Measurements from ENCODE around the gene FAM120A.

Gene FAM120A

GRCh38 chr9:93446073-93446472 lies 5.4 kb upstream of the FAM120A start:
- Histone ChIP-seq H3K27me3 (ENCODE audit: control insufficient read depth, insufficient read depth, low read length, poor library complexity, severe bottlenecking) (no peaks in the 10 kb centered on the region), H3K4me3 (ENCODE audit: insufficient read depth, low read depth, low read length) (no peak overlapping the region), H3K27ac (ENCODE audit: insufficient read depth, low read depth, low read length, poor library complexity, severe bottlenecking) (no peak overlapping the region), H3K4me1 (ENCODE audit: control insufficient read depth, insufficient read depth, low read length) (no peaks in the 10 kb centered on the region), H3K9me3 (ENCODE audit: control insufficient read depth, low read length) (no peaks in the 10 kb centered on the region), H3K36me3 (ENCODE audit: control insufficient read depth, insufficient read depth, low read length) (peaks cover 22% of the 10 kb centered on the region)
- 91 to 93% methylated on average over 2 of the region's 3 CpGs for WGBS, 2 experiments

GRCh38 chr9:93447655-93448054 lies 3.8 kb upstream of the FAM120A start:
- peaks cover 22% of the 10 kb centered on the region for H3K36me3 ChIP-seq (ENCODE audit: control insufficient read depth, insufficient read depth, low read length)
- no peaks in the 10 kb centered on the region for H3K9me3 ChIP-seq (ENCODE audit: control insufficient read depth, low read length)
- no peak overlapping the region for H3K4me3 ChIP-seq (ENCODE audit: insufficient read depth, low read depth, low read length)
- WGBS, 2 experiments: 95% methylated on average over 4 of the region's 4 CpGs
- no peaks in the 10 kb centered on the region for H3K27me3 ChIP-seq (ENCODE audit: control insufficient read depth, insufficient read depth, low read length, poor library complexity, severe bottlenecking)
- no peaks in the 10 kb centered on the region for H3K4me1 ChIP-seq (ENCODE audit: control insufficient read depth, insufficient read depth, low read length)
- H3K27ac ChIP-seq (ENCODE audit: insufficient read depth, low read depth, low read length, poor library complexity, severe bottlenecking): no peak overlapping the region

- Histone ChIP-seq H3K36me3 (ENCODE audit: control insufficient read depth, insufficient read depth, low read length) (peaks cover 10% of the 10 kb centered on the region), H3K9me3 (ENCODE audit: control insufficient read depth, low read length) (no peaks in the 10 kb centered on the region), H3K4me1 (ENCODE audit: control insufficient read depth, insufficient read depth, low read length) (peaks cover 5% of the 10 kb centered on the region), H3K27me3 (ENCODE audit: control insufficient read depth, insufficient read depth, low read length, poor library complexity, severe bottlenecking) (no peaks in the 10 kb centered on the region), H3K27ac (ENCODE audit: insufficient read depth, low read depth, low read length, poor library complexity, severe bottlenecking) (no peak overlapping the region), H3K4me3 (ENCODE audit: insufficient read depth, low read depth, low read length) (peak overlapping the region; percentile 83)
- 0% methylated on average over 92 of the region's 92 CpGs for WGBS, 2 experiments
Observed at GRCh38 chr9:93451849-93452709, 594 bp downstream of the FAM120A start.

- H3K4me3 ChIP-seq (ENCODE audit: insufficient read depth, low read depth, low read length): peak overlapping the region; percentile 83
- peaks cover 5% of the 10 kb centered on the region for H3K4me1 ChIP-seq (ENCODE audit: control insufficient read depth, insufficient read depth, low read length)
- H3K27me3 ChIP-seq (ENCODE audit: control insufficient read depth, insufficient read depth, low read length, poor library complexity, severe bottlenecking): no peaks in the 10 kb centered on the region
- H3K36me3 ChIP-seq (ENCODE audit: control insufficient read depth, insufficient read depth, low read length): peaks cover 6% of the 10 kb centered on the region
- H3K27ac ChIP-seq (ENCODE audit: insufficient read depth, low read depth, low read length, poor library complexity, severe bottlenecking): peak overlapping the region; percentile 9
- H3K9me3 ChIP-seq (ENCODE audit: control insufficient read depth, low read length): no peaks in the 10 kb centered on the region
- WGBS, 2 experiments: 1% methylated on average over 10 of the region's 10 CpGs
Observed at GRCh38 chr9:93452710-93453046, 1.2 kb downstream of the FAM120A start.

- Histone ChIP-seq H3K4me3 (ENCODE audit: insufficient read depth, low read depth, low read length) (peak within 1 kb of the TSS; percentile 83), H3K9me3 (ENCODE audit: control insufficient read depth, low read length) (no peaks in the 10 kb centered on the region), H3K27me3 (ENCODE audit: control insufficient read depth, insufficient read depth, low read length, poor library complexity, severe bottlenecking) (no peaks in the 10 kb centered on the region), H3K36me3 (ENCODE audit: control insufficient read depth, insufficient read depth, low read length) (peaks cover 1% of the 10 kb centered on the region), H3K4me1 (ENCODE audit: control insufficient read depth, insufficient read depth, low read length) (peaks cover 5% of the 10 kb centered on the region), H3K27ac (ENCODE audit: insufficient read depth, low read depth, low read length, poor library complexity, severe bottlenecking) (peak within 1 kb of the TSS; percentile 9)
- 1% methylated on average over 34 of the region's 34 CpGs for whole genome bisulfite sequencing, 2 experiments
Observed at GRCh38 chr9:93453047-93453914, 1.8 kb downstream of the FAM120A start, which contains the start of gene FAM120AOS. Gene FAM120AOS, minus strand, starts transcription at chr9:93453581. Its CDS starts 872 bp downstream, at chr9:93452709.

- Histone ChIP-seq H3K4me3 (ENCODE audit: insufficient read depth, low read depth, low read length) (no peak overlapping the region), H3K36me3 (ENCODE audit: control insufficient read depth, insufficient read depth, low read length) (no peaks in the 10 kb centered on the region), H3K27me3 (ENCODE audit: control insufficient read depth, insufficient read depth, low read length, poor library complexity, severe bottlenecking) (no peaks in the 10 kb centered on the region), H3K27ac (ENCODE audit: insufficient read depth, low read depth, low read length, poor library complexity, severe bottlenecking) (no peak overlapping the region), H3K4me1 (ENCODE audit: control insufficient read depth, insufficient read depth, low read length) (peaks cover 5% of the 10 kb centered on the region), H3K9me3 (ENCODE audit: control insufficient read depth, low read length) (no peaks in the 10 kb centered on the region)
- 95 to 96% methylated on average over 1 of the region's 1 CpG for WGBS, 2 experiments
Observed at GRCh38 chr9:93456022-93456421, 4.5 kb downstream of the FAM120A start.

GRCh38 chr9:93456504-93456903 lies 5.0 kb downstream of the FAM120A start:
- Histone ChIP-seq H3K4me1 (ENCODE audit: control insufficient read depth, insufficient read depth, low read length) (peaks cover 5% of the 10 kb centered on the region), H3K36me3 (ENCODE audit: control insufficient read depth, insufficient read depth, low read length) (no peaks in the 10 kb centered on the region), H3K9me3 (ENCODE audit: control insufficient read depth, low read length) (no peaks in the 10 kb centered on the region), H3K4me3 (ENCODE audit: insufficient read depth, low read depth, low read length) (no peak overlapping the region), H3K27me3 (ENCODE audit: control insufficient read depth, insufficient read depth, low read length, poor library complexity, severe bottlenecking) (no peaks in the 10 kb centered on the region), H3K27ac (ENCODE audit: insufficient read depth, low read depth, low read length, poor library complexity, severe bottlenecking) (no peak overlapping the region)
- 95 to 100% methylated on average over 2 of the region's 2 CpGs for WGBS, 2 experiments

- Histone ChIP-seq H3K27ac (ENCODE audit: insufficient read depth, low read depth, low read length, poor library complexity, severe bottlenecking) (no peak overlapping the region), H3K9me3 (ENCODE audit: control insufficient read depth, low read length) (no peaks in the 10 kb centered on the region), H3K27me3 (ENCODE audit: control insufficient read depth, insufficient read depth, low read length, poor library complexity, severe bottlenecking) (no peaks in the 10 kb centered on the region), H3K4me1 (ENCODE audit: control insufficient read depth, insufficient read depth, low read length) (peaks cover 5% of the 10 kb centered on the region), H3K36me3 (ENCODE audit: control insufficient read depth, insufficient read depth, low read length) (no peaks in the 10 kb centered on the region), H3K4me3 (ENCODE audit: insufficient read depth, low read depth, low read length) (no peak overlapping the region)
- WGBS, 2 experiments: 92 to 100% methylated on average over 1 of the region's 1 CpG
Observed at GRCh38 chr9:93457006-93457405, 5.5 kb downstream of the FAM120A start.

GRCh38 chr9:93458712-93459111 lies 7.2 kb downstream of the FAM120A start:
- Histone ChIP-seq H3K27ac (ENCODE audit: insufficient read depth, low read depth, low read length, poor library complexity, severe bottlenecking) (no peak overlapping the region), H3K27me3 (ENCODE audit: control insufficient read depth, insufficient read depth, low read length, poor library complexity, severe bottlenecking) (no peaks in the 10 kb centered on the region), H3K9me3 (ENCODE audit: control insufficient read depth, low read length) (no peaks in the 10 kb centered on the region), H3K4me1 (ENCODE audit: control insufficient read depth, insufficient read depth, low read length) (peaks cover 5% of the 10 kb centered on the region), H3K4me3 (ENCODE audit: insufficient read depth, low read depth, low read length) (no peak overlapping the region), H3K36me3 (ENCODE audit: control insufficient read depth, insufficient read depth, low read length) (no peaks in the 10 kb centered on the region)
- 91 to 93% methylated on average over 4 of the region's 4 CpGs for WGBS, 2 experiments

GRCh38 chr9:93459432-93459847 lies 8.0 kb downstream of the FAM120A start:
- no peak overlapping the region for H3K27ac ChIP-seq (ENCODE audit: insufficient read depth, low read depth, low read length, poor library complexity, severe bottlenecking)
- no peaks in the 10 kb centered on the region for H3K9me3 ChIP-seq (ENCODE audit: control insufficient read depth, low read length)
- no peak overlapping the region for H3K4me3 ChIP-seq (ENCODE audit: insufficient read depth, low read depth, low read length)
- H3K27me3 ChIP-seq (ENCODE audit: control insufficient read depth, insufficient read depth, low read length, poor library complexity, severe bottlenecking): no peaks in the 10 kb centered on the region
- H3K4me1 ChIP-seq (ENCODE audit: control insufficient read depth, insufficient read depth, low read length): no peaks in the 10 kb centered on the region
- H3K36me3 ChIP-seq (ENCODE audit: control insufficient read depth, insufficient read depth, low read length): no peaks in the 10 kb centered on the region

Data from ectodermal cell (in vitro differentiated cells).